HCT116 (cell line): ENCODE results near the gene MTHFD1L.

Experiments
- CTCF ChIP-seq, 3 experiments: fragments of 200-600 bp in 1 of 3; sonication (generic) in 1 of 3; IDR thresholded peaks in 2 of 3; conservative IDR thresholded peaks in 1 of 3; 2 replicates each; pipeline ENCODE4 v1.5.1; 2012 to 2017; ENCODE audit warnings: low read depth in 2 of 3, low read length in 2 of 3, antibody characterized with exemption in 1 of 3, borderline replicate concordance in 1 of 3, control low read depth in 1 of 3, mild to moderate bottlenecking in 1 of 3, mixed read lengths in 1 of 3, mixed run types in 1 of 3, moderate library complexity in 1 of 3; ENCODE audit not compliant: insufficient read depth in 1 of 3
- EGR1 ChIP-seq: IDR thresholded peaks from 2 replicates; pipeline ENCODE4 v1.6.1; 2012; ENCODE audit warnings: low read depth
- EZH2 ChIP-seq: fragments of 200-600 bp; sonication (generic); IDR thresholded peaks from 2 replicates; pipeline ENCODE4 v1.6.1; 2017; ENCODE audit warnings: antibody characterized with exemption, mixed run types
- EZH2phosphoT487 ChIP-seq: fragments of 200-600 bp; IDR thresholded peaks from 2 replicates; pipeline ENCODE4 v1.6.1; 2018; ENCODE audit warnings: antibody characterized with exemption, borderline replicate concordance
- POLR2A ChIP-seq: IDR thresholded peaks from 2 replicates; pipeline ENCODE4 v1.7.0; 2011; ENCODE audit warnings: borderline replicate concordance; ENCODE audit not compliant: insufficient read depth, insufficient read length; ENCODE audit errors: extremely low read depth
- POLR2AphosphoS5 ChIP-seq: IDR thresholded peaks from 2 replicates; pipeline ENCODE4 v1.6.1; 2011; ENCODE audit warnings: mild to moderate bottlenecking, low read depth, low read length, moderate library complexity
- REST ChIP-seq: IDR thresholded peaks from 2 replicates; pipeline ENCODE4 v1.6.1; 2012; ENCODE audit warnings: low read depth
- SIN3A ChIP-seq: IDR thresholded peaks from 2 replicates; pipeline ENCODE4 v1.6.1; 2012; ENCODE audit warnings: low read depth
- SP1 ChIP-seq: IDR thresholded peaks from 2 replicates; pipeline ENCODE4 v1.6.1; 2012; ENCODE audit warnings: low read depth
- TCF7L2 ChIP-seq: IDR thresholded peaks from 2 replicates; pipeline ENCODE4 v1.7.0; 2011; ENCODE audit warnings: borderline replicate concordance, inconsistent platforms; ENCODE audit not compliant: insufficient read depth, insufficient read length; ENCODE audit errors: extremely low read depth
- ZBTB33 ChIP-seq: IDR thresholded peaks from 2 replicates; pipeline ENCODE4 v1.6.1; 2011; ENCODE audit warnings: mild to moderate bottlenecking, low read length, moderate library complexity; ENCODE audit not compliant: insufficient replicate concordance; ENCODE audit errors: extremely low read depth
- ZFX ChIP-seq: fragments of 450-650 bp; IDR thresholded peaks from 2 replicates; pipeline ENCODE4 v1.6.1; 2017

GRCh38 chr6:150878347-150879213 lies 13.1 kb downstream of the MTHFD1L start:
- TF ChIP-seq CTCF (IDR thresholded peaks at IDR 0.05 in 2 of 3, conservative IDR thresholded peaks at IDR 0.05 in 1 of 3; ENCODE audit: borderline replicate concordance in 1 of 3, insufficient read depth in 1 of 3, low read depth in 2 of 3, low read length in 2 of 3) (no peak), ZBTB33 (no peak), SIN3A (no peak), EZH2 (no peak), POLR2A (no peak), POLR2AphosphoS5 (no peak), SP1 (no peak), REST (no peak), TCF7L2 (no peak), EGR1 (no peak), ZFX (no peak), EZH2phosphoT487 (no peak)
